ENCODE results near the gene NDUFS8. TPM values are rescaled to one million over a fixed set of nuclear protein-coding genes. Genes with fewer than 3 reads are reported as not detected.

Gene NDUFS8
- total and polyA plus RNA-seq, 2 experiments from 2014 or later, result 175 to 308 TPM

GRCh38 chr11:68012044-68012842, 18.2 kb upstream of the NDUFS8 start:
- peaks cover 26% of the 10 kb centered on the region for H3K4me1 Mint-ChIP-seq
- peaks cover 12% of the 10 kb centered on the region for H3K4me1 ChIP-seq (ENCODE audit: insufficient read depth)

GRCh38 chr11:68012843-68013610, 17.5 kb upstream of the NDUFS8 start:
- H3K27ac Mint-ChIP-seq, result no peak overlapping the region
- H4K20me1 ChIP-seq (replicated peaks; ENCODE audit: insufficient read depth), result no peaks in the 10 kb centered on the region
- no peak overlapping the region for H3K4me3 Mint-ChIP-seq
- DNase-seq (ENCODE audit: low spot score) (no peak), ATAC-seq (no peak)
- H3K9me3 Mint-ChIP-seq, result no peaks in the 10 kb centered on the region
- H3K4me1 Mint-ChIP-seq, result peaks cover 26% of the 10 kb centered on the region
- no peak overlapping the region for H3K4me3 ChIP-seq
- H3K27me3 Mint-ChIP-seq (ENCODE audit: insufficient read depth, low read depth, poor library complexity), result peaks cover 8% of the 10 kb centered on the region
- no peaks in the 10 kb centered on the region for H3K36me3 Mint-ChIP-seq (ENCODE audit: low read depth)
- H3K4me2 ChIP-seq, result no peak overlapping the region
- H3F3A ChIP-seq (replicated peaks; ENCODE audit: low read depth), result 0 out of 2 replicates have a peak, but pooled peaks cover 4% of the 10 kb centered on the region
- H3K4me1 ChIP-seq (ENCODE audit: insufficient read depth), result peaks cover 12% of the 10 kb centered on the region
- no peaks in the 10 kb centered on the region for H3K79me2 ChIP-seq (replicated peaks; ENCODE audit: insufficient read depth)
- H3K27me3 ChIP-seq (ENCODE audit: insufficient read depth), result no peaks in the 10 kb centered on the region
- H2AFZ ChIP-seq, result no peak overlapping the region
- H3K36me3 ChIP-seq (ENCODE audit: insufficient read depth), result no peaks in the 10 kb centered on the region
- H3K27ac ChIP-seq (ENCODE audit: low read depth), result no peak overlapping the region
- no peaks in the 10 kb centered on the region for H3K9me2 ChIP-seq (ENCODE audit: insufficient read depth)
- TF ChIP-seq JUNB (IDR thresholded peaks at IDR 0.05; ENCODE audit: unreplicated experiment) (no peak), EZH2 (IDR thresholded peaks at IDR 0.05; ENCODE audit: low read depth, unreplicated experiment) (no peak), CREB1 (CRISPR knock-in tag; IDR thresholded peaks at IDR 0.05; ENCODE audit: low read depth) (no peak), ZNF114 (CRISPR knock-in tag; IDR thresholded peaks at IDR 0.05) (no peak), ZNF462 (CRISPR knock-in tag; IDR thresholded peaks at IDR 0.05) (no peak), ZNF331 (CRISPR knock-in tag; IDR thresholded peaks at IDR 0.05; ENCODE audit: low read depth) (no peak)

More at GRCh38 chr11:68012044-68012842, 18.2 kb upstream of the NDUFS8 start:
- no peaks in the 10 kb centered on the region for H4K20me1 ChIP-seq (replicated peaks; ENCODE audit: insufficient read depth)
- no peaks in the 10 kb centered on the region for H3K79me2 ChIP-seq (replicated peaks; ENCODE audit: insufficient read depth)
- H3K27ac ChIP-seq (ENCODE audit: low read depth), result no peak overlapping the region
- DNase-seq (ENCODE audit: low spot score) (no peak), ATAC-seq (no peak)
- Mint-ChIP-seq H3K27me3 (ENCODE audit: insufficient read depth, low read depth, poor library complexity) (peaks cover 8% of the 10 kb centered on the region), H3K4me3 (no peak overlapping the region), H3K36me3 (ENCODE audit: low read depth) (no peaks in the 10 kb centered on the region), H3K9me3 (no peaks in the 10 kb centered on the region), H3K27ac (no peak overlapping the region)
- no peaks in the 10 kb centered on the region for H3K27me3 ChIP-seq (ENCODE audit: insufficient read depth)
- 0 out of 2 replicates have a peak, but pooled peaks cover 4% of the 10 kb centered on the region for H3F3A ChIP-seq (replicated peaks; ENCODE audit: low read depth)
- H3K36me3 ChIP-seq (ENCODE audit: insufficient read depth), result no peaks in the 10 kb centered on the region
- no peak overlapping the region for H3K4me2 ChIP-seq
- H3K4me3 ChIP-seq, result no peak overlapping the region
- H3K9me2 ChIP-seq (ENCODE audit: insufficient read depth), result no peaks in the 10 kb centered on the region
- no peak overlapping the region for H2AFZ ChIP-seq
- TF ChIP-seq POLR2AphosphoS5 (IDR thresholded peaks at IDR 0.05; ENCODE audit: low read depth), result no peak
- no peak for TF ChIP-seq CREB1 (CRISPR knock-in tag; IDR thresholded peaks at IDR 0.05; ENCODE audit: low read depth)
- no peak for TF ChIP-seq ETS1 (IDR thresholded peaks at IDR 0.05)
- no peak for TF ChIP-seq ZNF331 (CRISPR knock-in tag; IDR thresholded peaks at IDR 0.05; ENCODE audit: low read depth)

Measured in GM23338 (cell line).